K562 (cell line): ENCODE data around the gene FGF23. TPM values are rescaled to one million over a fixed set of nuclear protein-coding genes. Genes with fewer than 3 reads are reported as not detected.

Experiments used
- ATF1 ChIP-seq, 2 experiments: fragments of 450-650 bp in 1 of 2; IDR thresholded peaks; 2 replicates each; pipeline ENCODE4 v1.6.1; 2016; ENCODE audit warnings: missing compliant biosample characterization in 1 of 2, missing genetic modification characterization in 1 of 2
- BCL6 ChIP-seq: fragments of 250-450 bp; sonication (Bioruptor Pico); IDR thresholded peaks from 2 replicates; pipeline ENCODE4 v1.4.0; 2020
- CAMTA2 ChIP-seq: fragments of 250-450 bp; sonication (Bioruptor Pico); conservative IDR thresholded peaks from 2 replicates; pipeline ENCODE4 v1.5.1; 2022
- DNMT1 ChIP-seq: fragments of 450-650 bp; IDR thresholded peaks from 2 replicates; pipeline ENCODE4 v1.6.1; 2016; ENCODE audit warnings: antibody characterized with exemption, mild to moderate bottlenecking
- EP400 ChIP-seq: fragments of 450-650 bp; IDR thresholded peaks from 2 replicates; pipeline ENCODE4 v1.6.1; 2017; ENCODE audit warnings: antibody characterized with exemption, mild to moderate bottlenecking, moderate library complexity
- KAT7 ChIP-seq: sonication (generic); formaldehyde crosslinking; IDR thresholded peaks from 2 replicates; pipeline ENCODE4 v1.8.0; 2022; ENCODE audit warnings: missing genetic modification reagents, mild to moderate bottlenecking, borderline replicate concordance
- LARP7 ChIP-seq: fragments of 450-650 bp; IDR thresholded peaks from 2 replicates; pipeline ENCODE4 v1.6.1; 2016
- NEUROD1 ChIP-seq: fragments of 150-350 bp; IDR thresholded peaks from 2 replicates; pipeline ENCODE4 v1.6.1; 2014; ENCODE audit warnings: borderline replicate concordance, low read length, low read depth; ENCODE audit not compliant: partially characterized antibody
- NFIC ChIP-seq: fragments of 450-650 bp; IDR thresholded peaks from 2 replicates; pipeline ENCODE4 v1.6.1; 2017; ENCODE audit warnings: mild to moderate bottlenecking, inconsistent platforms
- PTBP1 ChIP-seq: fragments of 200-400 bp; formaldehyde crosslinking; IDR thresholded peaks from 2 replicates; pipeline ENCODE4 v1.6.1; 2017; ENCODE audit warnings: low read depth, low read length
- RBM22 ChIP-seq: fragments of 200-400 bp; formaldehyde crosslinking; IDR thresholded peaks from 2 replicates; pipeline ENCODE4 v1.6.1; 2018; ENCODE audit warnings: low read length, low read depth; ENCODE audit not compliant: poor library complexity, severe bottlenecking
- RFX7 ChIP-seq: fragments of 250-450 bp; sonication (Bioruptor Pico); IDR thresholded peaks from 2 replicates; pipeline ENCODE4 v1.5.1; 2021; ENCODE audit warnings: mild to moderate bottlenecking
- STAT5A ChIP-seq: IDR thresholded peaks from 2 replicates; pipeline ENCODE4 v1.6.1; 2012; ENCODE audit warnings: low read length, inconsistent platforms, borderline replicate concordance
- SUPT5H ChIP-seq: fragments of 450-650 bp; IDR thresholded peaks from 2 replicates; pipeline ENCODE4 v1.6.1; 2016
- TCFL5 ChIP-seq: fragments of 250-450 bp; sonication (Bioruptor Pico); conservative IDR thresholded peaks from 2 replicates; pipeline ENCODE4 v1.6.1; 2021; ENCODE audit warnings: mild to moderate bottlenecking, moderate library complexity, matching md5 sums
- TEAD2 ChIP-seq: fragments of 450-650 bp; IDR thresholded peaks from 2 replicates; pipeline ENCODE4 v1.6.1; 2016; ENCODE audit warnings: missing genetic modification characterization, control low read depth, missing compliant biosample characterization
- TEAD4 ChIP-seq, 2 experiments: sonication (generic) in 1 of 2; formaldehyde crosslinking in 1 of 2; IDR thresholded peaks; 2 replicates each; pipeline versions ENCODE4 v1.6.1 to v1.8.0; 2012 to 2022; ENCODE audit warnings: borderline replicate concordance in 1 of 2, inconsistent platforms in 1 of 2, low read length in 1 of 2, mild to moderate bottlenecking in 1 of 2, missing genetic modification reagents in 1 of 2
- TOE1 ChIP-seq, 2 experiments: fragments of 450-650 bp in 1 of 2; sonication (generic) in 1 of 2; formaldehyde crosslinking in 1 of 2; IDR thresholded peaks; 2 replicates each; pipeline versions ENCODE4 v1.7.1 to v1.8.0; 2016 to 2022; ENCODE audit warnings: borderline replicate concordance in 2 of 2, mild to moderate bottlenecking in 2 of 2, antibody characterized with exemption in 1 of 2, inconsistent platforms in 1 of 2, low read depth in 1 of 2, missing genetic modification reagents in 1 of 2, moderate library complexity in 1 of 2
- ZFP36 ChIP-seq: fragments of 150-350 bp; IDR thresholded peaks from 2 replicates; pipeline ENCODE4 v1.6.1; 2018; ENCODE audit warnings: low read length, low read depth; ENCODE audit not compliant: partially characterized antibody
- ZNF134 ChIP-seq: fragments of 250-450 bp; sonication (Bioruptor Pico); conservative IDR thresholded peaks from 2 replicates; pipeline ENCODE4 v1.4.0; 2020
- ZNF224 ChIP-seq: sonication (generic); formaldehyde crosslinking; IDR thresholded peaks from 2 replicates; pipeline ENCODE4 v1.8.0; 2022; ENCODE audit warnings: mild to moderate bottlenecking, missing genetic modification reagents
- polyA plus RNA-seq, 8 experiments: library from polyadenylated mRNA; depleted of rRNA in 4 of 8; stranded (reverse) in 5 of 8; unstranded in 3 of 8; fragments of >200 nt; fragmentation: Nextera tagmentation in 2 of 8; fragmentation: Illumina TruSeq in 1 of 8; extraction: Ambion mirVana in 2 of 8; extraction: Trizol in 1 of 8; gene quantifications; 2 replicates each; pipeline versions ENCODE4 v1.2.1 to v1.2.3, GENCODE V29; 2011 to 2014; ENCODE audit warnings: inconsistent platforms in 1 of 8, missing spikeins in 1 of 8
- total RNA-seq, 7 experiments: library from RNA; depleted of rRNA in 6 of 7; stranded (reverse); fragments of >200 nt in 6 of 7; fragmentation: Illumina TruSeq in 2 of 7; extraction: Trizol in 2 of 7; gene quantifications; 2 replicates each; pipeline versions ENCODE4 v1.2.1 to v1.2.3, GENCODE V29; 2011 to 2021; ENCODE audit warnings: low replicate concordance in 1 of 7
- TF ChIP-seq, protein P1 (sequence below): fragments of 250-450 bp; sonication (Bioruptor Pico); IDR thresholded peaks from 2 replicates; pipeline ENCODE4 v1.4.0; 2020
- TF ChIP-seq, protein P2 (sequence below): fragments of 250-450 bp; sonication (Bioruptor Pico); IDR thresholded peaks from 2 replicates; pipeline ENCODE4 v1.5.0; 2021
- TF ChIP-seq, protein P3 (sequence below), 2 experiments: fragments of 450-650 bp; IDR thresholded peaks; 2 replicates each; pipeline ENCODE4 v1.6.1; 2016
- TF ChIP-seq, protein P4 (sequence below): sonication (generic); formaldehyde crosslinking; IDR thresholded peaks from 2 replicates; pipeline ENCODE4 v1.8.0; 2022; ENCODE audit warnings: missing genetic modification reagents, mild to moderate bottlenecking, borderline replicate concordance

FGF23 gene
- total and polyA plus RNA-seq, 9 of the 15 experiments (the other 6 are each of a cell fraction or from before 2014, with no cell fraction given) = 0.38 TPM; not detected in 8

DNA sequence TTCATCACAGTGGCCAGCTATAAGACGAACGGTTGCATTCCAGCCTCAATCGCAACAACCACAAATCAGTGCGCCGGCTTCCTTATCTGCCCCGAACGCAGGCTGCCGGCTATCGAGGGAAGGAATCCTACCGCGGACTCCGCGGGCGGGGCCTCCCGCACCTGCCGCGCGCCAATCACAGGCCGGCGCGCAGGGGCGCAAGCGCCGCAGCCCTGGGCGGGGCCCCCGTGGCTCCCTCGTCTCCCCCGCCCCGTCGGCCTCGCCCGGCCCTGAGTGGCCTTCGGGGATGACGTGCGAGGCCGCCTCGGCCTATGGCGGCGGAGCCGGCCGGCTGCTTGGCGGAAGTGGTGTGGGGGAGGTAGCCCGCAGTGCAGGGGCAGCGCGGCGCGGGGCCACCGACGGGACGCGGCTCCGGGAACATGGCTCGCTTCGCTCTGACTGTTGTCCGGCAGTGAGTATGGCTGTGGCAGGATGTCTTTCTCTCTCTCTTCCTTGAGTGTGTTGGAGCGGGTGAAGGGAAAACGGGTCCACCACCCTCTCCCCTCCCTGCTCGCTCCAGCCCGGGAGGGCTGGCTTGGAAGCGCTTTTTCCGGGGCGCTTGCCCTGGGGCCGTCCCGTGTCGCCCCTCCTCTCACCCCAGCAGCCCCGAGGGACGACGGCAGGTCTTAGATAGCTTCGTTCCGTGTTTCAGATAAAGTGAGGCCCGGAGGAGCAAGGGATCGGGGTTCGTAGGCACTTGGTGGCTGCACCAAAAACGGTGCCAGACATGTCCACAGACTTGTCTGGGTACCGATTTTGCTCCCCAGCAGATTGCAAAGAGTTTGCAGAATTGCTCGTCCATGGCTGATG lies 58.4 kb downstream of the FGF23 start, which contains the start of gene TIGAR (continued):
- TF ChIP-seq, protein P1, sequence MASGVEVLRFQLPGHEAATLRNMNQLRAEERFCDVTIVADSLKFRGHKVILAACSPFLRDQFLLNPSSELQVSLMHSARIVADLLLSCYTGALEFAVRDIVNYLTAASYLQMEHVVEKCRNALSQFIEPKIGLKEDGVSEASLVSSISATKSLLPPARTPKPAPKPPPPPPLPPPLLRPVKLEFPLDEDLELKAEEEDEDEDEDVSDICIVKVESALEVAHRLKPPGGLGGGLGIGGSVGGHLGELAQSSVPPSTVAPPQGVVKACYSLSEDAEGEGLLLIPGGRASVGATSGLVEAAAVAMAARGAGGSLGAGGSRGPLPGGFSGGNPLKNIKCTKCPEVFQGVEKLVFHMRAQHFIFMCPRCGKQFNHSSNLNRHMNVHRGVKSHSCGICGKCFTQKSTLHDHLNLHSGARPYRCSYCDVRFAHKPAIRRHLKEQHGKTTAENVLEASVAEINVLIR (CRISPR knock-in tag) = peak; percentile 57; the same call in 1 of the 2 replicates
- no peak for TF ChIP-seq ZNF134 (CRISPR knock-in tag)
- TF ChIP-seq, protein P2, sequence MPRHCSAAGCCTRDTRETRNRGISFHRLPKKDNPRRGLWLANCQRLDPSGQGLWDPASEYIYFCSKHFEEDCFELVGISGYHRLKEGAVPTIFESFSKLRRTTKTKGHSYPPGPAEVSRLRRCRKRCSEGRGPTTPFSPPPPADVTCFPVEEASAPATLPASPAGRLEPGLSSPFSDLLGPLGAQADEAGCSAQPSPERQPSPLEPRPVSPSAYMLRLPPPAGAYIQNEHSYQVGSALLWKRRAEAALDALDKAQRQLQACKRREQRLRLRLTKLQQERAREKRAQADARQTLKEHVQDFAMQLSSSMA = no peak
- no peak for TF ChIP-seq ZNF224
- TF ChIP-seq PTBP1 = no peak
- no peak for TF ChIP-seq DNMT1
- peak; percentile 44; the same call in 1 of the 2 replicates for TF ChIP-seq STAT5A
- TF ChIP-seq ZFP36 = no peak
- no peak for TF ChIP-seq EP400
- TF ChIP-seq CAMTA2 = no peak
- peak; percentile 93 for TF ChIP-seq TEAD4 (IDR thresholded peaks at IDR 0.05; ENCODE audit: low read length)
- no peak for TF ChIP-seq TEAD4 (CRISPR knock-in tag; IDR thresholded peaks at IDR 0.05; ENCODE audit: borderline replicate concordance)
- no peak for TF ChIP-seq ATF1 (CRISPR knock-in tag; IDR thresholded peaks at IDR 0.05)
- peak; percentile 90 for TF ChIP-seq ATF1 (tag; IDR thresholded peaks at IDR 0.05)
- no peak for TF ChIP-seq TOE1 (IDR thresholded peaks at IDR 0.05; ENCODE audit: borderline replicate concordance)
- no peak for TF ChIP-seq TOE1 (CRISPR knock-in tag; IDR thresholded peaks at IDR 0.05; ENCODE audit: borderline replicate concordance, low read depth)
- TF ChIP-seq LARP7 = no peak
- TF ChIP-seq, protein P3, sequence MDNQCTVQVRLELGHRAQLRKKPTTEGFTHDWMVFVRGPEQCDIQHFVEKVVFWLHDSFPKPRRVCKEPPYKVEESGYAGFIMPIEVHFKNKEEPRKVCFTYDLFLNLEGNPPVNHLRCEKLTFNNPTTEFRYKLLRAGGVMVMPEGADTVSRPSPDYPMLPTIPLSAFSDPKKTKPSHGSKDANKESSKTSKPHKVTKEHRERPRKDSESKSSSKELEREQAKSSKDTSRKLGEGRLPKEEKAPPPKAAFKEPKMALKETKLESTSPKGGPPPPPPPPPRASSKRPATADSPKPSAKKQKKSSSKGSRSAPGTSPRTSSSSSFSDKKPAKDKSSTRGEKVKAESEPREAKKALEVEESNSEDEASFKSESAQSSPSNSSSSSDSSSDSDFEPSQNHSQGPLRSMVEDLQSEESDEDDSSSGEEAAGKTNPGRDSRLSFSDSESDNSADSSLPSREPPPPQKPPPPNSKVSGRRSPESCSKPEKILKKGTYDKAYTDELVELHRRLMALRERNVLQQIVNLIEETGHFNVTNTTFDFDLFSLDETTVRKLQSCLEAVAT (IDR thresholded peaks at IDR 0.05) = peak in 1 of 2 experiments; percentile 93; a peak in 2 of 4 replicates
- no peak for TF ChIP-seq RBM22
- peak; percentile 41; the same call in 1 of the 2 replicates for TF ChIP-seq SUPT5H
- TF ChIP-seq TCFL5 (CRISPR knock-in tag) = no peak
- peak; percentile 90 for TF ChIP-seq TEAD2 (tag)
- no peak for TF ChIP-seq KAT7 (CRISPR knock-in tag)
- peak; percentile 14 for TF ChIP-seq NEUROD1
- TF ChIP-seq BCL6 = peak; percentile 77; the same call in 1 of the 2 replicates
- TF ChIP-seq RFX7 (CRISPR knock-in tag) = no peak
- TF ChIP-seq, protein P4, sequence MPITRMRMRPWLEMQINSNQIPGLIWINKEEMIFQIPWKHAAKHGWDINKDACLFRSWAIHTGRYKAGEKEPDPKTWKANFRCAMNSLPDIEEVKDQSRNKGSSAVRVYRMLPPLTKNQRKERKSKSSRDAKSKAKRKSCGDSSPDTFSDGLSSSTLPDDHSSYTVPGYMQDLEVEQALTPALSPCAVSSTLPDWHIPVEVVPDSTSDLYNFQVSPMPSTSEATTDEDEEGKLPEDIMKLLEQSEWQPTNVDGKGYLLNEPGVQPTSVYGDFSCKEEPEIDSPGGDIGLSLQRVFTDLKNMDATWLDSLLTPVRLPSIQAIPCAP (CRISPR knock-in tag) = no peak
- TF ChIP-seq NFIC = peak; percentile 39
